A549 (cell line): ENCODE data around the gene MYLK. TPM values are rescaled to one million over a fixed set of nuclear protein-coding genes. Genes with fewer than 3 reads are reported as not detected.
A peak's percentile ranks its signal among the peaks of the same experiment; 100 is the strongest.

Source experiments
- ATAC-seq, 2 experiments: fragments of 200-7000 bp in 1 of 2; fragments of >200 bp in 1 of 2; cut with Nextera tagmentation in 1 of 2; cut with Tn5 transposase in 1 of 2; 3 replicates each; pipeline versions ENCODE4 v1.8.0 to v1.9.1; 2018 to 2020; ENCODE audit warnings: mild to moderate bottlenecking in 1 of 2, moderate library complexity in 1 of 2
- CTCF ChIA-PET: fragments of 300-600 bp; sonication (Branson Sonifier 250); formaldehyde crosslinking; extraction: SDS; loops from one replicate; lab custom pipeline; 2021; ENCODE audit warnings: antibody characterized with exemption, inconsistent platforms; lab: Yijun Ruan, JAX
- POLR2A ChIA-PET: fragments of 350-600 bp; formaldehyde crosslinking; extraction: SDS; loops from one replicate; lab custom pipeline; 2021; ENCODE audit warnings: antibody characterized with exemption, inconsistent platforms; lab: Yijun Ruan, JAX
- DNase-seq, 2 experiments: peaks; one replicate each; pipeline versions ENCODE4 v3.0.0 to v3.0.0-alpha.2; 2011 to 2016; ENCODE audit warnings: low read depth in 1 of 2, low spot score in 1 of 2
- FAIRE-seq: peaks from 2 replicates; lab custom pipeline; 2011; peaks lifted over from hg19 to GRCh38; lab: Jason Lieb, UNC
- H3K27ac ChIP-seq, 2 experiments: fragments of >200 bp; sonication (Bioruptor Twin); formaldehyde crosslinking; 3 replicates each; pipeline ENCODE4 v1.5.1; 2016 to 2017
- H3K4me1 ChIP-seq: fragments of >200 bp; sonication (Bioruptor Twin); formaldehyde crosslinking; 3 replicates; pipeline ENCODE4 v1.6.1; 2016
- H3K4me2 ChIP-seq: fragments of >200 bp; sonication (Bioruptor Twin); formaldehyde crosslinking; 3 replicates; pipeline ENCODE4 v1.6.1; 2016
- H3K4me3 ChIP-seq: fragments of >200 bp; sonication (Bioruptor Twin); formaldehyde crosslinking; 3 replicates; pipeline ENCODE4 v1.5.1; 2016
- H3K9me3 ChIP-seq: fragments of >200 bp; sonication (Bioruptor Twin); formaldehyde crosslinking; 3 replicates; pipeline ENCODE4 v1.6.1; 2016
- CEBPB ChIP-seq, 2 experiments: fragments of >200 bp in 1 of 2; sonication (Bioruptor Twin) in 1 of 2; formaldehyde crosslinking in 1 of 2; IDR thresholded peaks; 2 replicates each; pipeline ENCODE4 v1.6.1; 2012 to 2016
- CHD4 ChIP-seq: fragments of 200-600 bp; sonication (generic); IDR thresholded peaks from 2 replicates; pipeline ENCODE4 v1.6.1; 2016; ENCODE audit warnings: antibody characterized with exemption, mild to moderate bottlenecking, borderline replicate concordance
- EHF ChIP-seq: fragments of 250-450 bp; sonication (Bioruptor Pico); IDR thresholded peaks from 2 replicates; pipeline ENCODE4 v1.5.0; 2020; ENCODE audit warnings: mild to moderate bottlenecking
- ESRRA ChIP-seq: fragments of 150-350 bp; IDR thresholded peaks from 2 replicates; pipeline ENCODE4 v1.6.1; 2014; ENCODE audit warnings: mild to moderate bottlenecking, low read length, borderline replicate concordance
- FOSB ChIP-seq: fragments of 250-450 bp; sonication (Bioruptor Pico); IDR thresholded peaks from 2 replicates; pipeline ENCODE4 v1.5.0; 2020; ENCODE audit warnings: mild to moderate bottlenecking, moderate library complexity
- FOXS1 ChIP-seq: fragments of 250-450 bp; sonication (Bioruptor Pico); IDR thresholded peaks from 2 replicates; pipeline ENCODE4 v1.5.0; 2020; ENCODE audit warnings: mild to moderate bottlenecking, moderate library complexity
- HEYL ChIP-seq: fragments of 250-450 bp; sonication (Bioruptor Pico); IDR thresholded peaks from 2 replicates; pipeline ENCODE4 v1.8.0; 2021; ENCODE audit warnings: mild to moderate bottlenecking, moderate library complexity
- HOXA7 ChIP-seq: fragments of 250-450 bp; sonication (Bioruptor Pico); IDR thresholded peaks from 2 replicates; pipeline ENCODE4 v1.5.0; 2020; ENCODE audit warnings: mild to moderate bottlenecking, moderate library complexity
- JUN ChIP-seq, 2 experiments: fragments of >200 bp; sonication (Bioruptor Twin); formaldehyde crosslinking; IDR thresholded peaks; 2 replicates in 1 of 2; 3 replicates in 1 of 2; pipeline ENCODE4 v1.6.1; 2016 to 2017
- KDM1A ChIP-seq: fragments of 200-600 bp; sonication (generic); IDR thresholded peaks from 2 replicates; pipeline ENCODE4 v1.6.1; 2016; ENCODE audit warnings: low read depth, mild to moderate bottlenecking
- KDM5A ChIP-seq: fragments of 200-600 bp; sonication (generic); IDR thresholded peaks from 2 replicates; pipeline ENCODE4 v1.6.1; 2016; ENCODE audit warnings: antibody characterized with exemption, mild to moderate bottlenecking
- MAZ ChIP-seq: fragments of 150-350 bp; IDR thresholded peaks from 2 replicates; pipeline ENCODE4 v1.6.1; 2014; ENCODE audit warnings: antibody characterized with exemption, low read depth, low read length, borderline replicate concordance
- NR3C1 ChIP-seq: fragments of >200 bp; sonication (Bioruptor Twin); formaldehyde crosslinking; IDR thresholded peaks from 3 replicates; pipeline ENCODE4 v1.6.1; 2017
- PHF8 ChIP-seq: fragments of 200-600 bp; sonication (generic); IDR thresholded peaks from 2 replicates; pipeline ENCODE4 v1.6.1; 2016; ENCODE audit warnings: low read depth, mild to moderate bottlenecking, antibody characterized with exemption, moderate library complexity, borderline replicate concordance
- POLR2A ChIP-seq: IDR thresholded peaks from 2 replicates; pipeline ENCODE4 v1.6.1; 2012; ENCODE audit warnings: mild to moderate bottlenecking, low read length
- RAD21 ChIP-seq, 2 experiments: fragments of >200 bp in 1 of 2; sonication (Bioruptor Twin) in 1 of 2; formaldehyde crosslinking in 1 of 2; IDR thresholded peaks in 1 of 2; conservative IDR thresholded peaks in 1 of 2; 2 replicates in 1 of 2; 3 replicates in 1 of 2; pipeline ENCODE4 v1.6.1; 2012 to 2018; ENCODE audit warnings: inconsistent platforms in 1 of 2
- RFX5 ChIP-seq: fragments of 450-650 bp; IDR thresholded peaks from 2 replicates; pipeline ENCODE4 v1.7.1; 2014; ENCODE audit warnings: antibody characterized with exemption, mild to moderate bottlenecking, moderate library complexity
- SMC3 ChIP-seq: fragments of >200 bp; sonication (Bioruptor Twin); formaldehyde crosslinking; IDR thresholded peaks from 3 replicates; pipeline ENCODE4 v1.6.1; 2018; ENCODE audit warnings: inconsistent platforms
- SREBF2 ChIP-seq: fragments of 450-650 bp; IDR thresholded peaks from 2 replicates; pipeline ENCODE4 v1.6.1; 2014; ENCODE audit warnings: mild to moderate bottlenecking, moderate library complexity
- TFCP2L1 ChIP-seq: fragments of 250-450 bp; sonication (Bioruptor Pico); IDR thresholded peaks from 2 replicates; pipeline ENCODE4 v1.5.0; 2021; ENCODE audit warnings: mild to moderate bottlenecking
- ZFP36 ChIP-seq: fragments of 450-650 bp; IDR thresholded peaks from 2 replicates; pipeline ENCODE4 v1.6.1; 2014; ENCODE audit warnings: borderline replicate concordance; ENCODE audit not compliant: partially characterized antibody
- ZNF302 ChIP-seq: fragments of 250-450 bp; sonication (Bioruptor Pico); IDR thresholded peaks from 2 replicates; pipeline ENCODE4 v1.9.0; 2021; ENCODE audit warnings: inconsistent platforms, mild to moderate bottlenecking, moderate library complexity
- WGBS: methylation state at CpG from one replicate; pipeline ENCODE4 v1.1.6; 2017; ENCODE audit errors: missing lambda C conversion rate; 5-methylcytosine and 5-hydroxymethylcytosine counted together
- polyA plus RNA-seq, 4 experiments: library from polyadenylated mRNA; depleted of rRNA in 3 of 4; stranded (reverse); fragments of >200 nt; fragmentation: RNase III in 1 of 4; extraction: RNeasy Plus Mini Kit Qiagen cat#74134 plus additional on column Dnase treatment in 1 of 4; gene quantifications; 2 replicates in 3 of 4; 3 replicates in 1 of 4; pipeline ENCODE4 v1.2.3, GENCODE V29; 2011 to 2017
- TF ChIP-seq, protein P1 (sequence below): fragments of >200 bp; sonication (Bioruptor Twin); formaldehyde crosslinking; IDR thresholded peaks from 2 replicates; pipeline ENCODE4 v1.6.1; 2016
- TF ChIP-seq, protein P2 (sequence below): fragments of >200 bp; sonication (Bioruptor Twin); formaldehyde crosslinking; IDR thresholded peaks from 3 replicates; pipeline ENCODE4 v1.5.1; 2016
- TF ChIP-seq, protein P3 (sequence below): fragments of 450-650 bp; IDR thresholded peaks from 2 replicates; pipeline ENCODE4 v1.6.1; 2014; ENCODE audit warnings: antibody characterized with exemption

The MYLK gene
- polyA plus RNA-seq, 2 of the 4 experiments (the other 2 are of a cell fraction): 16.9 to 17.4 TPM

DNA sequence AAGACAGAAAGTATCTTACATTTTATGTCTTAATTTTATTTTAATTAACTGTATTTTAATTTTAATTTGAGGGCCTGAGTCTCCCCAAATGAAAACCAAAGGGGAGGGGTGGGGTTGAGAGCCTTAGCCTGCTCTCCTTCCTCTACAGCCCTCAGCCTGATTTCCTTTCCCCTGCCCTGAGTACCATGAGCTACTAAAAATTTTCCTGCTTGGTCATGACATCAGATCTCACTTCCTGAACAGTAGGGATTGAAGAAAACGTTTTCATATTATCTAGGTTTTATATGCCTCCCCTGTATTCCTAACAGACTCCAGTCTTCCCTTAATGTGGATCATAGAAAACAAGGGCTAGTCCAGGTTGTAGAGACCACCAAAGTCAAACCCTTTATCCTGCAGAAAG is 133.9 kb downstream of the MYLK start:
- Histone ChIP-seq H3K9me3 (peaks cover 10% of the 10 kb centered on the region; the same call in 1 of the 3 replicates), H3K27ac (peak overlapping the region; percentile 94 to 97), H3K4me2 (peak overlapping the region; percentile 65), H3K4me1 (peaks cover 64% of the 10 kb centered on the region), H3K4me3 (no peak overlapping the region)
- no peak for DNase-seq
- CTCF ChIA-PET: interaction anchor here (0.9 to 14.9 kb wide), 8 partner anchors 8 to 131 kb away, joined by 3 to 100 read pairs (median 4); no protein-coding TSS in a partner anchor
- POLR2A ChIA-PET: interaction anchor here (0.6 kb wide), 1 partner anchor 145 kb away, joined by 3 read pairs; no protein-coding TSS in a partner anchor
- FAIRE-seq: no peak
- 7% methylated on average over 1 of the region's 1 CpG for WGBS
- ATAC-seq: 0 out of 6 replicates have a peak, but pooled peaks of 1 of the 2 experiments have one; percentile 2
- TF ChIP-seq FOSB (CRISPR knock-in tag): no peak
- TF ChIP-seq MAZ: no peak
- TF ChIP-seq CHD4: no peak

DNA sequence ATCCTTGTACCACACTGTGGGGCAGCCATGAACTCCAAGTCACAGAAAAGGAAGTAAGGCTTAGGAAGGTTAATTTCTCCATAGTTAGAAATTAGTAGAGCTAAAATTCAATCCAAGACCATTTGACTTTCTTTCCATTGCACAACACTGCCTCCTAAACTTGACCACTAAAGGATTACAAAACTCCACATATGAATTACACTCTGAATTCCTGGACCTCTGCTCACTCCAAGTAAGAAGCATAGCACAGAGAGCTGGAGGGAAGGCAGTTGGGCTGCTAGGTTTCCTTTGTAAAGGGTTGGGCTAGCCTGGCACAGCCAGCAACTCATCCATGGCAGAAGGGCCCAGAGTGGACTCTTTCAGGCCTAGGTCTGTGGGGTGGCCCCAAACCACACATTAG is 134.4 kb downstream of the MYLK start:
- no peak for FAIRE-seq
- Histone ChIP-seq H3K4me3 (no peak overlapping the region), H3K4me2 (peak overlapping the region; percentile 65), H3K9me3 (peaks cover 10% of the 10 kb centered on the region; the same call in 1 of the 3 replicates), H3K27ac (peak overlapping the region; percentile 94 to 97), H3K4me1 (peaks cover 67% of the 10 kb centered on the region)
- TF ChIP-seq CEBPB (IDR thresholded peaks at IDR 0.05): peak; percentile 85
- TF ChIP-seq, protein P1, sequence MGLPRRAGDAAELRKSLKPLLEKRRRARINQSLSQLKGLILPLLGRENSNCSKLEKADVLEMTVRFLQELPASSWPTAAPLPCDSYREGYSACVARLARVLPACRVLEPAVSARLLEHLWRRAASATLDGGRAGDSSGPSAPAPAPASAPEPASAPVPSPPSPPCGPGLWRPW: peak; percentile 56; the same call in 1 of the 2 replicates
- TF ChIP-seq NR3C1: no peak
- peak; percentile 49 to 65; a peak in 4 of 6 replicates for ATAC-seq
- DNase-seq: peak in 1 of 2 experiments; percentile 35
- ChIA-PET CTCF (interaction anchor here (0.9 to 14.9 kb wide), 10 partner anchors 9 to 132 kb away, joined by 3 to 100 read pairs (median 4); no protein-coding TSS in a partner anchor), POLR2A (interaction anchor here (0.6 kb wide), 1 partner anchor 144 kb away, joined by 3 read pairs; no protein-coding TSS in a partner anchor)

DNA sequence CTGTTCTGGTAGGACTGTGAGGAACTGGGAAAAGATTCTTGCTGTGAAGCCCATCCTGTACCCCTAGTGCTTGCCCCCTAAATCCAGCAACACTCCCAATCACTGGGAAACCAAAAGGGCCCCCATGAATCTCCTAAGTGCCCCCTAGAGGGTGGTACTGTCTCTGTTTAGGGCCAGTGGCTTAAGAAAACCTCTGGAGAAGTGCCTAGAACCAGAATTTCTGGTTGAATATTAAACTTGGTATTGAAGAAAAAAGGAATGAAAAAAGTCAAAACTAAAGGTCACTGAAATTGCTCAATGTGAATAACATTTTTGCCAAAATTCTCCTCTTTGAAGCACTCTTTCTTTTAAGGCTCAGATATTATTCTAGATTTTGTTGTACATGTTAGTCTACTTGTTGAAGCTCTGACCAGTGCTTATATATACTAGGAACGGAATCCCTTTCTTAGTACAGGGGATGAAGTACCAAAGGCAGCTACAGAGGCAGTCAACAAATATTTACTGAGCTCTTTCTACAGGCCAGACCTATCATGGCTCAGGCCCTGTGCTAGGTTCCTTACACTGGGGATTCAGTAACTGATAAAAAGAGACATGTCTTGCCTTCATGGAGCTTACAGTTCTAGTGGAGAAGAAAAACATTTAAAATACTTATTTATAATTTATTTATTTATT is 138.8 kb downstream of the MYLK start:
- FAIRE-seq: peak; percentile 23
- Histone ChIP-seq H3K4me3 (no peak overlapping the region), H3K9me3 (peaks cover 10% of the 10 kb centered on the region; the same call in 1 of the 3 replicates), H3K4me1 (peaks cover 33% of the 10 kb centered on the region), H3K4me2 (peak overlapping the region; percentile 35; the same call in 2 of the 3 replicates), H3K27ac (peak overlapping the region; percentile 52 to 80; a peak in 5 of 6 replicates)
- DNase-seq: peak in 1 of 2 experiments; percentile 61
- ChIA-PET POLR2A (no interaction called here), CTCF (interaction anchor here (0.7 to 14.9 kb wide), 6 partner anchors 10 to 134 kb away, joined by 3 to 100 read pairs (median 5); no protein-coding TSS in a partner anchor)
- peak; percentile 58 to 67 for TF ChIP-seq RAD21 (conservative IDR thresholded peaks at IDR 0.05 in 1 of 2, IDR thresholded peaks at IDR 0.05 in 1 of 2)
- TF ChIP-seq EHF (CRISPR knock-in tag): no peak
- no peak for TF ChIP-seq TFCP2L1
- no peak for TF ChIP-seq HOXA7 (CRISPR knock-in tag)
- TF ChIP-seq RFX5: no peak
- no peak for TF ChIP-seq HEYL (CRISPR knock-in tag)
- no peak for TF ChIP-seq ZNF302 (CRISPR knock-in tag)
- TF ChIP-seq ESRRA: no peak
- TF ChIP-seq CHD4: no peak
- peak; percentile 55; the same call in 2 of the 3 replicates for TF ChIP-seq SMC3
- TF ChIP-seq POLR2A: no peak
- no peak for TF ChIP-seq KDM1A
- no peak for TF ChIP-seq PHF8
- peak in 1 of 2 experiments; percentile 37; a peak in 2 of 4 replicates for TF ChIP-seq CEBPB (IDR thresholded peaks at IDR 0.05)
- no peak for TF ChIP-seq SREBF2
- TF ChIP-seq JUN (IDR thresholded peaks at IDR 0.05): no peak
- no peak for TF ChIP-seq ZFP36
- TF ChIP-seq, protein P2, sequence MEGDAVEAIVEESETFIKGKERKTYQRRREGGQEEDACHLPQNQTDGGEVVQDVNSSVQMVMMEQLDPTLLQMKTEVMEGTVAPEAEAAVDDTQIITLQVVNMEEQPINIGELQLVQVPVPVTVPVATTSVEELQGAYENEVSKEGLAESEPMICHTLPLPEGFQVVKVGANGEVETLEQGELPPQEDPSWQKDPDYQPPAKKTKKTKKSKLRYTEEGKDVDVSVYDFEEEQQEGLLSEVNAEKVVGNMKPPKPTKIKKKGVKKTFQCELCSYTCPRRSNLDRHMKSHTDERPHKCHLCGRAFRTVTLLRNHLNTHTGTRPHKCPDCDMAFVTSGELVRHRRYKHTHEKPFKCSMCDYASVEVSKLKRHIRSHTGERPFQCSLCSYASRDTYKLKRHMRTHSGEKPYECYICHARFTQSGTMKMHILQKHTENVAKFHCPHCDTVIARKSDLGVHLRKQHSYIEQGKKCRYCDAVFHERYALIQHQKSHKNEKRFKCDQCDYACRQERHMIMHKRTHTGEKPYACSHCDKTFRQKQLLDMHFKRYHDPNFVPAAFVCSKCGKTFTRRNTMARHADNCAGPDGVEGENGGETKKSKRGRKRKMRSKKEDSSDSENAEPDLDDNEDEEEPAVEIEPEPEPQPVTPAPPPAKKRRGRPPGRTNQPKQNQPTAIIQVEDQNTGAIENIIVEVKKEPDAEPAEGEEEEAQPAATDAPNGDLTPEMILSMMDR: peak; percentile 52
- TF ChIP-seq, protein P3, sequence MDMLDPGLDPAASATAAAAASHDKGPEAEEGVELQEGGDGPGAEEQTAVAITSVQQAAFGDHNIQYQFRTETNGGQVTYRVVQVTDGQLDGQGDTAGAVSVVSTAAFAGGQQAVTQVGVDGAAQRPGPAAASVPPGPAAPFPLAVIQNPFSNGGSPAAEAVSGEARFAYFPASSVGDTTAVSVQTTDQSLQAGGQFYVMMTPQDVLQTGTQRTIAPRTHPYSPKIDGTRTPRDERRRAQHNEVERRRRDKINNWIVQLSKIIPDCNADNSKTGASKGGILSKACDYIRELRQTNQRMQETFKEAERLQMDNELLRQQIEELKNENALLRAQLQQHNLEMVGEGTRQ: no peak
- TF ChIP-seq FOSB (CRISPR knock-in tag): no peak
- no peak for TF ChIP-seq FOXS1 (CRISPR knock-in tag)
- TF ChIP-seq, protein P1: no peak
- TF ChIP-seq KDM5A: no peak
- peak in 1 of 2 experiments; percentile 72; a peak in 2 of 6 replicates for ATAC-seq
- 62% methylated on average over 1 of the region's 1 CpG for WGBS
